IPS DF 19.7 (cell line): ENCODE measurements around the gene TMEM247.

Experiments used
- DNase-seq: peaks from one replicate; pipeline ENCODE4 v3.0.0-alpha.2; 2013; ENCODE audit warnings: low read depth, low spot score

Gene TMEM247

DNA sequence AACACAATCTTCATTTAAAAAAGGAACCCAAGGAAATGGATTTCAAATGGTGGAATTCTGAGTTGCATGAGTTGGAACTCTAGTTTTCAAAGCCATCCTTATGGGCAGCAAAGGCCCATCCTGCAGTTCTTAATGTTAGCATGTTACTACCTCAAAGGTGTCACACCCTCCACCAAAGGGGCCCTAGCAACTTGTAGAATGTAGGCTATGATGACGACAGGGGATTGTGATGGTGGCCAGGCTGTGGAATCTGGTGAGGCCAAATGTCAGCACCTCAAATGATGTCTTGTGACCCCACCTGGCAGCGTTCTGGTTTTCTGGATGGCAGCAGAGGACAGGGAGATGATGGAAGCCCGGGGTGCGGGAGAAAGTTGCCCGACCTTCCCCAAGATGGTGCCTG, at the start of gene TMEM247:
Gene TMEM247, plus strand, starts transcription at position 301 of the 400 bp plus-strand sequence.
- DNase-seq, result no peak

DNA sequence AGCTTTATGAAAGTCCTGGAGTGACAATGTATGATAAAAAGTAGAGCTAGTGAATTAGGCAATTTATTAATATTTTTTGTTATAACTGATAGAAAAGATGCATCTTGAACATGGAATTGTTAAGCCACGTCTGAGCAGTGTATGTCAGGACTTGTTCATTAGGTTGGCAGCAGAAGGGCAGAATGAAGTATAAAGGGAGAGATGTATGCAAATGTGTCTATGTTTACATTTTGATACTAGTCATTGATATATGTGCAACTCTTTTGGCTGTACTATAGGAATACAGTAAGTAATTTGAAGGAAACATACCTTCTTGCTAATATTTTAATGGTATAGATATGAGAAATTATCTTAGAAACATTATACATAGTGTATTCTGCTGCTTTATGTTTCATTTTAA, 49.0 kb upstream of the TMEM247 start:
- DNase-seq, result no peak

DNA sequence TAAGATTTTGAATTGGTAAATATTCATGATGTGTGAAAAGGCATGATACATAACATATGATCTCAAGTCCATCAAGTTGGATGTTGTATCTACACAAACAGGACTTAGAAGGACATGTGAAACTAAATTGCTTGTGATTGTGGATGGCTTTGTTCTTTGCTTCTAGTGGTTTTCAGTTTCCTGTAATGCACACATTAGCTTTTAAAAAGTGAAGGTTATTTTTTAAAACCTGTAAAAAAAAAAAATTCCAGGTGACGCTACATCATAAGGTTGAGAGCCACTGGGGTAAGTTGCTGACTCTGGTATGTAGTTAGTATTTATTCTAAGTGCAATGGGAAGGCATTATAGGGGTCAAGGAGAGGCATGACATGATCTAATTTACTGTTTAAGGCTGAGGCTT, 48.4 kb upstream of the TMEM247 start:
- DNase-seq, result no peak

DNA sequence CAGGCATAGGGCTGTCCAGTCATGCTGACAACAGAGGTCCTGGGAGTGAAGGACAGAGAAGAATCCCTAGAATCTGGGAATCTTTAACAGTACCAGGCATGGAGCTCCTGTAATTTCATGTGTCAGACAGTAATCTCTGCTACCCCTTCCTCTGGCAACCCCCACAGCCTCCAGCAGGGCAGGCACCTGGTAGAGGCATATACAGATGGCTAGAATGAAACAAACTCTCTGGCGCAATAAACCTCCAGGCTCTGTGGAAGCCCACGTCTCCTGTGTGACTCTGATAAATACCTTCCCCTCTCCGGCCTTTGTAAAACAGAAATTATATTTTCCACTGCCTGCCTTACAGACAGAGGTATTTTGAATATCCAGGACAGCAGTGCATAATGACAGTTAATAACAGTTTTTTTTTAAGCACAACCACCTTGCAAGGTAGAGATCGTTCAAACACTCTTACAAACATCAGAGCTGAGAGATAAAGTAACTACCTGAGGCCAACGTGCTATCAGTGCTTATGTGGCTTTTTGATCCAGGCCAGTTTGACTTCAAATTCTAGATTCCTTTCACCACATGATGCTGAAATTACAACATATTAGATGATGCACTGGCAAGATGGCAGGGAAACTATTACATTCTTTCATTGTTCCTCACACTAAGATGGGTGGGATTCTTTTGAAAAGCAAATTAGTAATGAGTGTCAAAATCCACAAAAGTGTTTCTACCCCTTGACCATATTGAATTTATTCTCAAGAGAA, 47.7 kb upstream of the TMEM247 start:
- no peak for DNase-seq

DNA sequence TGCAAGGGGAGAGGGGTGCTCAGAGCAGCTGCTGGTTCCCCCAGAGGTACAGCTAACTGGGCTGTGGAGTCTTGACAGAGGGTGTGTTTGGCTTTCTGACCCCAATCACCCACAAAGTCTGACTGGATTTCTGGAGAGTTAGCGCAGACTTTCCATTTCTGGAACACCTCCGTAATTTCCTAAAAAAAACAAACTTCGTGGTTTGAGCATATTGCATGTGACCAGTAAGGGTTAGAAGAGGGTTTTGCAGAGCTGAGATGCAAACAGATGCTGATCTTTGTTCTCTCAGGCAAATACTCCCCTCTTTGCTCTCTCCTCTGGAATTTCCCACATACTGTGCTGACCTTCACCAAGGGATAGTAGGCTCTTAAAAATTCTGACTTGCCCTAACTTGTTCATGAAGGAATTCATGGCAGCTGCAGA, 44.5 kb upstream of the TMEM247 start:
- peak; percentile 12 for DNase-seq

- DNase-seq, result no peak
These were observed 44.0 kb upstream of the TMEM247 start for GRCh38 chr2:46435353-46435752.

- no peak for DNase-seq
These were observed 43.5 kb upstream of the TMEM247 start for GRCh38 chr2:46435796-46436360.

DNA sequence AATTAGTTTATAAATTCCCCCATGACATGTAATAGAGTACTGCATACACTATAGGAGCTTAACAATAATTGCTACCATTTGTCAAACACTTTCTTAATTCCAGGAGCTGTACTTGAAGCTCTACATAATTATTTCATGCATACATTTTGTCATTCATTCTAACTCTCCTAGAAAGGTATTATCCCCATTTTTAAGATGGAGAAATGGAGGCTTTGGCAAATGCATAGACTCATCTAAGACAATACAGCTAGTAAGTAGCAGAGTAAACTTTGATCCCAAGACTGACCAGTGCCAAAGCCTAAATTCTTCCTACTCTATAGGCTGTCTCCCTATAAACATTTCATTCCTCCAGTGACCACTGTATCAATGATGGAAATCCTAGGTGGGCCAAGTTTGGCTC, 42.6 kb upstream of the TMEM247 start:
- no peak for DNase-seq

- no peak for DNase-seq
These were observed 41.3 kb upstream of the TMEM247 start for GRCh38 chr2:46438102-46438501.

DNA sequence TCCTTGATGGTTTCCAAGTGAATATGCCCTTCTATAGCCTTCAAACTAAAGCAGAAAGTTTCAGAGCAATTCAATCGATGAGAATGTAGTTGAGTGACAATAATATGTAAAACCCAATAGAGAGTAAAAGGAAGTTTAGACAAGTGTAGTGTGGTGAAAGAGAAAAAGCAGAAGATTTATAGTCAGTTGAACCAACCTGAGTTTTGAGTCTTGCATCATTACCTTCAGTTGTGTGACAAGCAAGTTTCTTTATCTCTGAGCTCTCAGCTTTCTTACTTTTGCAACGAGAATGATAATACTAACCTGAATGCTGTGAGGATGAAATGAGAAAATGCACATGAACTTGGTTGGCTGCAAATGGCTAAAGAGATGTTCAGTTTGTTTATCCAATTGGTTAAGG, 40.6 kb upstream of the TMEM247 start:
- DNase-seq, result no peak

- DNase-seq, result no peak
These were observed 39.8 kb upstream of the TMEM247 start for GRCh38 chr2:46439582-46439981.

- DNase-seq, result no peak
These were observed 37.3 kb upstream of the TMEM247 start for GRCh38 chr2:46441838-46442712.

DNA sequence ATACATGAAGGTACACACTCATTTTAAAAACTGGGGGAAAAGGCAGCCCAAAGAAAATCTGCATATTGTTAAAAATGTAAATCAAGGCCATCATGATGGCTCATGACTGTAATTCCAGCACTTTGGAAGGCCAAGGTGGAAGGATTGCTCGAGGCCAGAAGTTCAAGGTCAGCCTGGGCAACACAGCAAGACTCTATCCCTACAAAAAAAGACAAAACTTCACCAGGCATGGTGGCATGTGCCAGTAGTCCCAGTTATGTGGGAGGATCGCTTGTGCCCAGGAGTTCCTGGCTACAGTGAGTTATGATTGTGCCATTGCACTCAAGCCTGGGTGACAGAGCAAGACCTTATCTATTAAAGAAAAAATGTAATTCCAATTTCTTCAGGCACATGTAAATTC, 34.6 kb upstream of the TMEM247 start:
- no peak for DNase-seq

- no peak for DNase-seq
These were observed 33.8 kb upstream of the TMEM247 start for GRCh38 chr2:46445556-46445955.

GRCh38 chr2:46446871-46447568, 32.3 kb upstream of the TMEM247 start:
- no peak for DNase-seq

- DNase-seq, result no peak
These were observed 31.7 kb upstream of the TMEM247 start for GRCh38 chr2:46447649-46448048.

DNA sequence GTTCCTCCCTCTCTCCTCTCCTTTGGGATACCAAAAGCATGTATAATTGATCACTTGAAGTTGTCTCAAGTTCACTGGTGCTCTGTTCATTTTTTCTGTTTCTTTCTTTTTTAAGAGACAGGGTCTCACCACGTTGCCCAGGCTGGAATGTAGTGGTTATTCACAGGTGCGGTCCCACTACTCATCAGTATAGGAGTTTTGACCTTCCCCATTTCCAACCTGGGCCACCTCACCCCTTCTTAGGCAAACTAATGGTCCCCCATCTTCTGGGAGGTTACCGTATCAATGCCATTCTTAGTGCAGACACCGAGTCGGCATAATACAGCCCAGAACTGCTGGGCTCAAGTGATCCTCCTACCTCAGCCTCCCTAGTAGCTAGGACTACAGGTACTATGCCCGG, 31.3 kb upstream of the TMEM247 start:
- DNase-seq, result no peak

DNA sequence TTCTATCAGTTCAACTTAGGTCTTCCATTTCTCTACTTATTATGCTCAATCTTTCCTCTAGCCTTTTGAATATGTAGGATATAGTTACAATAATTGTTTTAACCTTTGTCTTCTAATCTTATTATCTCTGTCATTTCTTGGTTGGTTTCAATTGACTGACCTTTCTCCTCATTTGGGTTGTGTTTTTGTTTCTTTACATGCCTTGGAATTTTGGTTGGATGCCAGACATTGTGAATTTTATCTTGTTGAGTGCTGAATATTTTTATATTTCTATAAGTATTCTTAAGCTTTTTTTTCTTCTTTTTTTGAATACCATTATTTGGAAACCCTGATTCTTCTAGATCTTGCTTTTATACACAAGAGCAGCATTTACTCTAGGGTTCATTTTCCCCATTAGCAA, 30.7 kb upstream of the TMEM247 start:
- DNase-seq, result no peak

DNA sequence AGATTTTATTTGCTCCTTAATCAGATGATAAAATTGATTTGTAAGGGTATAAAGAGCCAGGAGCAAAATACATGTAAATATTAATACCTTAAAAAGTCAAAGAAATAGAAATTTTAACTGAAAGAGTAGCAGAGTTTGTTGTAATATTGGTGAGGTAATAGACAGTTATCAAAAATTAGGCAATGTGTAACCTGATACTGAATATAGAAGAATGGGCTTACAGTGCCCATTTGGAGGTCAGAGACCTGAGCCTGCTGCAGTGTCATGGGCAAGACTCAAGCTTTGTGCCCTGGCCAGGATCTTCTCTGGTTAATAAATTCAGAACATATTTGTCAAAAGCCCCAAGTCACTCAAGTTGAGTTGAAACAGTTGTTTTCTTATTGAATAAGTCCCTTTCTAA, 29.7 kb upstream of the TMEM247 start:
- no peak for DNase-seq

DNA sequence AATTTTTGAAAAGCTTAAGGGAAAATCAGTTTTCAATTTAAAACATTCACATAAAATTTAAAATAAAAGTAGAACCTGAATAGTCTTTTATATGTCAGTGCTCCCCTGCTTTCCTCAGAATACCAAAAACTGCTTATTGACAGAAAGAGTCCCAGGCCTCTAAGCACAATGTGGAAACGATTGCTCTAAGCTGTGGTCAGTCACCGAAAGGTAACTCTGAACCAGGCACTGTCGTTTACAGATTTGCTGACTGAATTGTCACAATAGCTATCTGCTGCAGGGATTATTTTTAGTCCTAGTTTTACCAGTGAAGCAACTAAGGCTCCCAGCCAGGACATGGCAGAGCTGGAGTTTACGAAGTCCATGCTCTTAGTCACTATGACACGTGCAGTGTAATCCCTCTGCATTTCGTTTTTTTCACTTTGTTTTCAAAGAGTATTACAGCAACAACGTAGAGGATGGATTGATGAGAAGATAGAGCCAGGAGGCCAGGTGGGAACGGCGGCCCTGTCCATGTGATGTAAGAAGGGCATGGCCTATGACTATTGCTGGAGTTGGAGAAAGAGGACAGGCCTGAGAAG, 28.1 kb upstream of the TMEM247 start:
- DNase-seq, result no peak

- DNase-seq, result no peak
These were observed 22.6 kb upstream of the TMEM247 start for GRCh38 chr2:46456789-46457188.
